Measurements from ENCODE around the gene TMEM259. TPM values are rescaled to one million over a fixed set of nuclear protein-coding genes. Genes with fewer than 3 reads are reported as not detected.

The TMEM259 gene
- total and polyA plus RNA-seq, 9 of the 15 experiments (the other 6 are each of a cell fraction or from before 2014, with no cell fraction given), result 0.52 to 231 (median 63.6) TPM

- TF ChIP-seq MNT (conservative IDR thresholded peaks at IDR 0.05), result peak; percentile 27 to 51; a peak in 2 of 4 replicates
- no peak for TF ChIP-seq NR2C2 (CRISPR knock-in tag; IDR thresholded peaks at IDR 0.05)
- no peak; the same call in 1 of the 2 replicates for TF ChIP-seq NR2C2 (tag; IDR thresholded peaks at IDR 0.05)
- TF ChIP-seq E2F6 (IDR thresholded peaks at IDR 0.05; ENCODE audit: borderline replicate concordance in 1 of 2, extremely low read depth in 1 of 2, insufficient read depth in 1 of 2, insufficient read length in 1 of 2, low read depth in 1 of 2, low read length in 1 of 2, poor library complexity in 1 of 2, severe bottlenecking in 1 of 2), result peak in 1 of 2 experiments; percentile 53
- peak in 1 of 2 experiments; percentile 41; a peak in 1 of 4 replicates for TF ChIP-seq RCOR1 (IDR thresholded peaks at IDR 0.05; ENCODE audit: borderline replicate concordance in 1 of 2, low read depth in 2 of 2, low read length in 2 of 2)
- peak; percentile 59 for TF ChIP-seq HMGN3 (IDR thresholded peaks at IDR 0.05; ENCODE audit: borderline replicate concordance, extremely low read depth, insufficient read length, low read depth, low read length)
- TF ChIP-seq ZNF212 (CRISPR knock-in tag; IDR thresholded peaks at IDR 0.05), result no peak
- peak; percentile 49 for TF ChIP-seq ZFX (CRISPR knock-in tag; IDR thresholded peaks at IDR 0.05)
- no peak for TF ChIP-seq ZNF253 (CRISPR knock-in tag; conservative IDR thresholded peaks at IDR 0.05)
- TF ChIP-seq RAD51 (IDR thresholded peaks at IDR 0.05; ENCODE audit: borderline replicate concordance, low read depth), result no peak
- TF ChIP-seq VEZF1 (CRISPR knock-in tag; IDR thresholded peaks at IDR 0.05), result peak; percentile 47
- peak; percentile 54 for TF ChIP-seq TAF1 (IDR thresholded peaks at IDR 0.05; ENCODE audit: control insufficient read depth, extremely low read depth, insufficient read depth, low read length, severe bottlenecking)
- TF ChIP-seq MTA1 (IDR thresholded peaks at IDR 0.05; ENCODE audit: borderline replicate concordance), result peak; percentile 19; the same call in 1 of the 2 replicates
- peak; percentile 72 for TF ChIP-seq L3MBTL2 (IDR thresholded peaks at IDR 0.05)
- peak; percentile 73; the same call in 1 of the 2 replicates for TF ChIP-seq TARDBP (IDR thresholded peaks at IDR 0.05)
- TF ChIP-seq ZNF146 (CRISPR knock-in tag; IDR thresholded peaks at IDR 0.05; ENCODE audit: unreplicated experiment), result peak; percentile 2
- peak; percentile 77; the same call in 1 of the 2 replicates for TF ChIP-seq SUPT5H (IDR thresholded peaks at IDR 0.05)
- TF ChIP-seq RBM25 (IDR thresholded peaks at IDR 0.05; ENCODE audit: low read depth, low read length, severe bottlenecking), result peak; percentile 72
Observed at GRCh38 chr19:1025960-1026782, 5.2 kb upstream of the TMEM259 start, which contains the start of gene CNN2 (continued).
